Ovary (tissue), 9 donors: ENCODE measurements around the gene GNA12. TPM values are rescaled to one million over a fixed set of nuclear protein-coding genes. Genes with fewer than 3 reads are reported as not detected.

Source experiments
- DNase-seq, 5 donors: peaks; one replicate each; pipeline ENCODE4 v3.0.0-alpha.2; 2019 to 2020
- H3K27ac ChIP-seq, 2 donors: fragments of 200-600 bp; one replicate each; pipeline versions ENCODE4 v1.5.1 to v1.8.0; 2019 to 2022
- H3K27me3 ChIP-seq: fragments of 200-600 bp; one replicate; pipeline ENCODE4 v1.8.0; 2022
- H3K36me3 ChIP-seq: fragments of 200-600 bp; sonication (generic); one replicate; pipeline ENCODE4 v1.5.1; 2019
- H3K4me1 ChIP-seq: one replicate; pipeline ENCODE4 v1.8.1; 2013; ENCODE audit warnings: mild to moderate bottlenecking, moderate library complexity; ENCODE audit not compliant: insufficient read depth
- H3K4me3 ChIP-seq: fragments of 200-600 bp; sonication (generic); one replicate; pipeline ENCODE4 v1.5.1; 2017
- H3K9me3 ChIP-seq, 2 donors: fragments of 200-600 bp in 1 of 2; sonication (generic) in 1 of 2; one replicate each; pipeline versions ENCODE4 v1.5.1 to v1.8.1; 2013 to 2019; ENCODE audit warnings: mild to moderate bottlenecking in 1 of 2, moderate library complexity in 1 of 2
- EP300 ChIP-seq: sonication (generic); formaldehyde crosslinking; IDR thresholded peaks from one replicate; pipeline ENCODE4 v1.6.1; 2017; ENCODE audit warnings: antibody characterized with exemption
- POLR2A ChIP-seq: fragments of 450-650 bp; IDR thresholded peaks from one replicate; pipeline ENCODE4 v1.6.1; 2017; ENCODE audit warnings: antibody characterized with exemption, mild to moderate bottlenecking, moderate library complexity
- WGBS, 3 donors: extraction: QIAGEN DNeasy Blood & Tissue Kit in 1 of 3; methylation state at CpG; one replicate each; pipeline versions ENCODE4 v1.1.5 to v1.1.7; 2013 to 2017; 5-methylcytosine and 5-hydroxymethylcytosine counted together
- intact Hi-C, 4 donors: fragments of 100-400 bp; cut with DNase I; formaldehyde crosslinking; loops; one replicate each; pipeline versions ENCODE4 v1.11.0 to v1.15.1; 2022 to 2023
- polyA plus RNA-seq, 2 donors: library from polyadenylated mRNA; stranded (reverse); fragments of 200-250 nt in 1 of 2; fragments of 350-450 nt in 1 of 2; fragmentation: Illumina TruSeq in 1 of 2; extraction: RNeasy Lipid Tissue Mini Kit (QIAGEN cat#74804) in 1 of 2; gene quantifications; one replicate each; pipeline ENCODE4 v1.2.3, GENCODE V29; 2013 to 2014
- total RNA-seq, 7 donors: library from RNA; depleted of rRNA in 2 of 7; stranded (reverse); fragments of >200 nt in 2 of 7; fragmentation: NEBNext Ultra II Directional in 3 of 7; extraction: Animal tissue kit (Norgen Biotek cat#: 25700) in 3 of 7; gene quantifications; one replicate each; pipeline versions ENCODE4 v1.1.0 to v1.2.4, GENCODE V29; 2016 to 2023
- TF ChIP-seq, protein P1 (sequence below), 3 donors: fragments of 450-650 bp in 2 of 3; fragments of 200-600 bp in 1 of 3; IDR thresholded peaks; one replicate each; pipeline versions ENCODE4 v1.5.1 to v1.8.0; 2016 to 2022; ENCODE audit warnings: antibody characterized with exemption in 3 of 3, mild to moderate bottlenecking in 1 of 3
- donor health status: DM: no; HTN: no; CAD: no; lungs with moderate emphysema.
- donor health status: DM: no; HTN: no; CAD: no.
- donor health status: Bipolar disorder and iron deficiency.
- donor health status: DM: yes; HTN: yes; CAD: no.
- donor health status: DM: no; HTN: no; CAD: no.
- donor health status: DM: yes; HTN: yes; CAD: no.

GNA12 gene
- total and polyA plus RNA-seq, 9 donors = 13.4 to 94.4 (median 65.5) TPM

DNA sequence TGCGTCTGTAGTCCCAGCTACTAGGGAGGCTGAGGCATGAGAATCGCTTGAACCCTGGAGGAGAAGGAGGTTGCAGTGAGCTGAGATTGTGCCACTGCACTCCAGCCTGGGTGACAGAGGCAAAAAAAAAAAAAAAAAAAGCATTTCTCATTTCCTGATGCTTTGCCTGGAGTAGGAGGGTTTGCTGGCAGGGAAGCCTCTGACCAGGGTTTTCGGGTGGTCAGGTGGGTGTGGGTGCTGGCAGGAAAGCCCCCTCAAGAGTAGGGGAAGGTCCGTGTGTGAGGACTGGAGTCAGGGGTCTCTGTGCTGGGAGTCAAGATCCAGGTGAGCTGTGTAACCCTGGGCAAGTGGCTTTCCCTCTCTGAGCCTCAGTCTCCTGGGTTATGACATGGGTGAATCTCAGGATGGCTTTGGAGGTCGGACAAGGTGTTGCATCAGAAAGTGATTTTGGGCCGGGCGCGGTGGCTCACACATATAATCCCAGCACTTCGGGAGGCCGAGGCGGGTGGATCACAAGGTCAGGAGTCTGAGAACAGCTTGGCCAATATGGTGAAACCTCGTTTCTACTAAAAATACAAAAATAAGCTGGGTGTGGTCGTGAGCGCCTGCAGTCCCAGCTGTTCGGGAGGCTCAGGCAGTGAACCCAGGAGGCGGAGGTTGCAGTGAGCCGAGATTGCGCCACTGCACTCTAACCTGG lies 152.9 kb downstream of the GNA12 start:
- no peak overlapping the region for H3K4me3 ChIP-seq
- intact Hi-C loops = no loop called here
- no peaks in the 10 kb centered on the region for H3K9me3 ChIP-seq
- TF ChIP-seq POLR2A (no peak), EP300 (no peak)
- TF ChIP-seq, protein P1, sequence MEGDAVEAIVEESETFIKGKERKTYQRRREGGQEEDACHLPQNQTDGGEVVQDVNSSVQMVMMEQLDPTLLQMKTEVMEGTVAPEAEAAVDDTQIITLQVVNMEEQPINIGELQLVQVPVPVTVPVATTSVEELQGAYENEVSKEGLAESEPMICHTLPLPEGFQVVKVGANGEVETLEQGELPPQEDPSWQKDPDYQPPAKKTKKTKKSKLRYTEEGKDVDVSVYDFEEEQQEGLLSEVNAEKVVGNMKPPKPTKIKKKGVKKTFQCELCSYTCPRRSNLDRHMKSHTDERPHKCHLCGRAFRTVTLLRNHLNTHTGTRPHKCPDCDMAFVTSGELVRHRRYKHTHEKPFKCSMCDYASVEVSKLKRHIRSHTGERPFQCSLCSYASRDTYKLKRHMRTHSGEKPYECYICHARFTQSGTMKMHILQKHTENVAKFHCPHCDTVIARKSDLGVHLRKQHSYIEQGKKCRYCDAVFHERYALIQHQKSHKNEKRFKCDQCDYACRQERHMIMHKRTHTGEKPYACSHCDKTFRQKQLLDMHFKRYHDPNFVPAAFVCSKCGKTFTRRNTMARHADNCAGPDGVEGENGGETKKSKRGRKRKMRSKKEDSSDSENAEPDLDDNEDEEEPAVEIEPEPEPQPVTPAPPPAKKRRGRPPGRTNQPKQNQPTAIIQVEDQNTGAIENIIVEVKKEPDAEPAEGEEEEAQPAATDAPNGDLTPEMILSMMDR (IDR thresholded peaks at IDR 0.05) = no peak
- H3K36me3 ChIP-seq = no peaks in the 10 kb centered on the region
- no peak overlapping the region for H3K27ac ChIP-seq
- H3K27me3 ChIP-seq = no peaks in the 10 kb centered on the region
- DNase-seq = no peak
- WGBS, 3 donors = 72 to 86% (median 81%) methylated on average over 18 of the region's 18 CpGs
- H3K4me1 ChIP-seq = peaks cover 9% of the 10 kb centered on the region

DNA sequence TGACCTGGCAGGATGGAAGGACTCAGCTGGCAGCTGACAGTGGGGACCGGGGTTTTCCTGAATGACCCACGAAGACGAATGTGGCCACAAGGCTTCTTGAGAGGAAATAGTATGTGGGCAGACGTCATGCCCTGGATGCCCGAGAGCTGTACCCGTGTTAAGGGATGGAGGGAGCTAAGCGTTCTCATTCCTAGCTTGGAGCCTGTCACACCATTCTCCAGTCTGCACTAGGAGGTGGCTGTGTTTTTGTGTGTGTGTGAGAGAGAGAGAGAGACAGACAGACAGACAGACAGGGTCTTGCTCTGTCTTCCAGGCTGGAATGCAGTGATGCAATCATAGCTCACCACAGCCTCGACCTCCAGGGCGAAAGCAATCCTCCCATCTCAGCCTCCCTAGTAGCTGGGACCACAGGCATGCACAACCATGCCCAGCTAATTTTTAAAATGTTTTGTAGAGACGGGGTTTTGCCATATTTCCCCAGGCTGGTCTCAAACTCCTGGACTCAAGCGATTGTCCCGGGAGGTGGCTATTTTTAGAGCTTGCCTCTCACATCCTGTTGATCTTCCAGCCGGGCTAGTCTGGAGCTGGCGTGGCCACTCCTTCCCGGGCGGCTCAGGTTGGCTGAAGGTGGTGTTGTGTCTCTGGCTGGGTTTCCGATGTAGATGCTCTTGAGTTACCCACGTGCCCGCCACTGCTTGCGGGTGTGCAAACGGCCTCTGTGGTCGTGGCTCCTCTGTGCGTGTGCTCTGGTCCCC lies 154.0 kb downstream of the GNA12 start:
- H3K27ac ChIP-seq = no peak overlapping the region
- H3K36me3 ChIP-seq = no peaks in the 10 kb centered on the region
- H3K4me1 ChIP-seq = peaks cover 9% of the 10 kb centered on the region
- DNase-seq = no peak
- intact Hi-C loops = loop anchor here in 2 of 4 donors (10.0 kb wide), 1 partner anchor 235 kb away; no protein-coding TSS in a partner anchor
- H3K4me3 ChIP-seq = no peak overlapping the region
- H3K9me3 ChIP-seq = no peaks in the 10 kb centered on the region
- 64 to 78% (median 66%) methylated on average over 23 of the region's 23 CpGs for WGBS, 3 donors
- no peaks in the 10 kb centered on the region for H3K27me3 ChIP-seq
- TF ChIP-seq EP300 = no peak
- TF ChIP-seq, protein P1 (IDR thresholded peaks at IDR 0.05) = no peak
- TF ChIP-seq POLR2A = no peak

DNA sequence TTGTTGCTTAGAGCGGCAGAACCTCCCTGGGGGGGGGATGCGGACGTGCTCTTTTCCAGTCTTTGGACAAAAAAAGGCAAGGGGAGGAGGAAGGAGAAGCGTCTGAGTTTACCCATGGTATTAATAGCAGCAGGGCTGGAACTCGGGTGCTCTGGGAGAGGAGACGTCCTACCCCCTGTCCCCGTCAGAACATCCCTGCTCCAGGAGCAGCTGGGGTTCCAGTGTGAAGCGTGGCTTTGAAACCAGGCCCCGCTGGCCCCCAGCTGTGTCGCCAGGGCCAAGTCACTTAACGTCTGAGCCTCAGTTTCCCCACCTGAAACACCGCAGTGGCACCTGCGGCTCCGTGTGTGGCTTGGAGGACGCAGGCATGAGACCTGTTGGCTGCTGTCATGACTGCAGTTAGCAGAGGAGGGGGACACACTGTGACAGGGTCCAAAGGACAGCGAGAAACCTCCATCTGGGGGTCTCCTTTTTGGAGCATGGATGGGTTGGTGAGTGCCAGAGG lies 154.7 kb downstream of the GNA12 start:
- Histone ChIP-seq H3K4me3 (no peak overlapping the region), H3K4me1 (peaks cover 9% of the 10 kb centered on the region), H3K36me3 (no peaks in the 10 kb centered on the region), H3K9me3 (no peaks in the 10 kb centered on the region), H3K27me3 (no peaks in the 10 kb centered on the region), H3K27ac (no peak overlapping the region)
- no peak for DNase-seq
- intact Hi-C loops = loop anchor here in 2 of 4 donors (10.0 kb wide), 1 partner anchor 235 kb away; no protein-coding TSS in a partner anchor
- WGBS, 3 donors = 44 to 53% (median 47%) methylated on average over 16 of the region's 16 CpGs
- TF ChIP-seq EP300 (no peak), POLR2A (no peak)
- TF ChIP-seq, protein P1 (IDR thresholded peaks at IDR 0.05) = no peak

DNA sequence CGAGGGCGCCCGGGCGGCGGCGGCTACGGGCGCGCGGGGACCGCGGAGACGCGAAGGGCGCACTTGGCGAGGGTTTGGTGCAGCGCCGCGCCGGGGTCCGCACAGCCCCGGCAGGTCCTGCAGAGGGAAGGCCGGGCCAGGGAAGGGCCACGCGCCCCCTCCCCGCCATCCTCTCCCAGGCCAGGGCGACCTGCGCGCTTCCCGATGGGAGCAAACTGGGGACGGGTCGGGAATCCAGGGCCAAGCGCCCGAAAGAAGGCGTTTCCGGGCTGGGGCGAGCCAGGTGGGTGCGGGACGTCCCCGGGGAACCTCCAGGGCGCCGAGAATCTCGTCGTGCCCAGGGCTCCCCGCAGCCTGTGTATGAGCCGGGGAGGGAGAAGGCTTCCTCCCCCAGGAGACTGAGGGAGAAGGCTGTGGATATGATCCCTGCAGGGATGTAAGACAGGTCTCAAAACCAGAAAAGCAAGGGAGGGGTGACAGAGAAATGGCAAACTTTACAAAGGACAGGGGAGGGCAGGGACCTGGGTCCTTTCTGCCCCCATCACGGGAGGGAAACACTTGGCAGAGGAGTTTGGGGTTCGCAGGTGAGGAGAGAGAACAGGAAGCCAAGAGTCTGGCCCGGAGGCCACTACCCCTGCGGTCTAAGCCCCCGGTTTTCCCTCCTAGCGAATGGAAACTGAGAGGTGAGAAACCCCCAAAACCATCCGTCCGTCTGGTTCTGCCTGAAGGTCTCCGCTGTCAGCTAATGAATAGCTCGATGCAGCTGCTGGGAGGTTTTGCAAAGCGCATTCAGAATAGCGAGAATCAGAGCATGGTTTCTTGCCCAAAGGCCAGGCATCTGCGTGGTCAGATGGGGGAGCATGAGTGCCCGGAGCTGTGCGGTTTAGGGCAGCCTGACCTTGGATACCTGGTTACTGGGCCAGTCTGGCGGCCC lies 155.4 kb downstream of the GNA12 start:
- no peaks in the 10 kb centered on the region for H3K36me3 ChIP-seq
- peak overlapping the region; percentile 26 for H3K4me3 ChIP-seq
- H3K4me1 ChIP-seq = peaks cover 9% of the 10 kb centered on the region
- 2 to 5% (median 2%) methylated on average over 40 to 62 of the region's 62 CpGs for WGBS, 3 donors
- no peaks in the 10 kb centered on the region for H3K9me3 ChIP-seq
- no peaks in the 10 kb centered on the region for H3K27me3 ChIP-seq
- no peak for TF ChIP-seq EP300
- TF ChIP-seq, protein P1 (IDR thresholded peaks at IDR 0.05) = no peak
- TF ChIP-seq POLR2A = no peak
- intact Hi-C loops = loop anchor here in 2 of 4 donors (10.0 kb wide), 1 partner anchor 234 kb away; no protein-coding TSS in a partner anchor
- DNase-seq = no peak
- no peak overlapping the region for H3K27ac ChIP-seq
